IMR-90 (cell line): ENCODE measurements around the gene USP30. TPM values are rescaled to one million over a fixed set of nuclear protein-coding genes. Genes with fewer than 3 reads are reported as not detected.

ENCODE experiments used
- ATAC-seq: fragments of 200-7000 bp; cut with Tn5 transposase; 2 replicates; pipeline ENCODE4 v1.9.1; 2020; ENCODE audit warnings: low read depth, mild to moderate bottlenecking, moderate library complexity
- BruUV-seq: library from RNA; stranded (reverse); fragments of 400-500 nt; replicated peaks from 2 replicates; lab custom pipeline; 2021; lab: Mats Ljungman, UMichigan
- CTCF ChIA-PET: fragments of 300-600 bp; formaldehyde crosslinking; extraction: SDS; loops from one replicate; lab custom pipeline; 2021; ENCODE audit warnings: antibody characterized with exemption; lab: Yijun Ruan, JAX
- POLR2A ChIA-PET: fragments of 300-600 bp; sonication (Branson Sonifier 250); formaldehyde crosslinking; loops from one replicate; lab custom pipeline; 2022; ENCODE audit warnings: antibody characterized with exemption; ENCODE audit not compliant: unreplicated experiment; lab: Charles Lee
- DNase-seq: peaks from one replicate; pipeline ENCODE4 v3.0.0; 2013
- H2AFZ ChIP-seq: replicated peaks from 2 replicates; pipeline ENCODE3; 2013; ENCODE audit warnings: low read length, mild to moderate bottlenecking; ENCODE audit not compliant: poor library complexity
- H2AK5ac ChIP-seq: 2 replicates; pipeline ENCODE4 v1.6.1; 2013; ENCODE audit warnings: low read depth, low read length, inconsistent platforms
- H2AK9ac ChIP-seq: replicated peaks from 2 replicates; pipeline ENCODE3; 2013; ENCODE audit warnings: mild to moderate bottlenecking, low read depth, low read length, moderate library complexity; ENCODE audit not compliant: poor library complexity
- H2BK120ac ChIP-seq: 2 replicates; pipeline ENCODE4 v1.6.1; 2013; ENCODE audit warnings: low read depth, low read length, inconsistent platforms
- H2BK15ac ChIP-seq: 3 replicates; pipeline ENCODE4 v1.6.1; 2013; ENCODE audit warnings: low read depth, low read length, inconsistent platforms
- H2BK20ac ChIP-seq: 2 replicates; pipeline ENCODE4 v1.6.1; 2013; ENCODE audit warnings: low read depth, mild to moderate bottlenecking, inconsistent platforms, low read length, moderate library complexity
- H2BK5ac ChIP-seq: 2 replicates; pipeline ENCODE4 v1.6.1; 2013; ENCODE audit warnings: mild to moderate bottlenecking, low read depth, low read length, inconsistent platforms; ENCODE audit not compliant: poor library complexity, severe bottlenecking
- H3K14ac ChIP-seq: replicated peaks from 2 replicates; pipeline ENCODE4 v1.6.1; 2013; ENCODE audit warnings: low read depth, low read length, inconsistent platforms
- H3K18ac ChIP-seq: 2 replicates; pipeline ENCODE4 v1.6.1; 2013; ENCODE audit warnings: low read depth, low read length, control low read depth
- H3K23ac ChIP-seq: 2 replicates; pipeline ENCODE4 v1.6.1; 2013; ENCODE audit warnings: low read depth, low read length, inconsistent platforms
- H3K27ac ChIP-seq: 2 replicates; pipeline ENCODE4 v1.5.1; 2013; ENCODE audit warnings: mild to moderate bottlenecking, control low read depth, low read length; ENCODE audit not compliant: insufficient read depth
- H3K27me3 ChIP-seq: 2 replicates; pipeline ENCODE4 v1.6.1; 2013; ENCODE audit warnings: low read length; ENCODE audit not compliant: control insufficient read depth, insufficient read depth
- H3K36me3 ChIP-seq: 2 replicates; pipeline ENCODE4 v1.6.1; 2013; ENCODE audit warnings: low read length, mixed read lengths; ENCODE audit not compliant: control insufficient read depth, insufficient read depth
- H3K4ac ChIP-seq: 2 replicates; pipeline ENCODE4 v1.6.1; 2013; ENCODE audit warnings: low read depth, low read length, inconsistent platforms
- H3K4me1 ChIP-seq: 2 replicates; pipeline ENCODE4 v1.6.1; 2013; ENCODE audit warnings: low read length, mixed read lengths; ENCODE audit not compliant: control insufficient read depth, insufficient read depth
- H3K4me2 ChIP-seq: 2 replicates; pipeline ENCODE4 v1.6.1; 2013; ENCODE audit warnings: low read depth, mild to moderate bottlenecking, control low read depth, low read length, moderate library complexity
- H3K4me3 ChIP-seq: 2 replicates; pipeline ENCODE4 v1.5.1; 2013; ENCODE audit warnings: low read depth, mild to moderate bottlenecking, control low read depth, low read length, moderate library complexity; ENCODE audit not compliant: insufficient read depth
- H3K56ac ChIP-seq: 2 replicates; pipeline ENCODE4 v1.6.1; 2013; ENCODE audit warnings: low read length, inconsistent platforms; ENCODE audit not compliant: insufficient read depth; ENCODE audit errors: extremely low read depth
- H3K79me1 ChIP-seq, 2 experiments: 2 replicates each; pipeline ENCODE4 v1.6.1; 2013; ENCODE audit warnings: low read length in 2 of 2, inconsistent platforms in 1 of 2, low read depth in 1 of 2
- H3K9ac ChIP-seq: 2 replicates; pipeline ENCODE4 v1.6.1; 2013; ENCODE audit warnings: low read depth, low read length, control low read depth
- H3K9me1 ChIP-seq: 2 replicates; pipeline ENCODE4 v1.6.1; 2013; ENCODE audit warnings: low read length, inconsistent platforms; ENCODE audit not compliant: insufficient read depth
- H3K9me3 ChIP-seq: 2 replicates; pipeline ENCODE4 v1.6.1; 2013; ENCODE audit warnings: low read length; ENCODE audit not compliant: control insufficient read depth, insufficient read depth
- H4K20me1 ChIP-seq: 2 replicates; pipeline ENCODE4 v1.6.1; 2013; ENCODE audit warnings: low read length, inconsistent platforms; ENCODE audit not compliant: insufficient read depth
- H4K5ac ChIP-seq: 2 replicates; pipeline ENCODE4 v1.6.1; 2013; ENCODE audit warnings: mild to moderate bottlenecking, low read depth, low read length, control low read depth
- H4K8ac ChIP-seq, 2 experiments: 2 replicates each; pipeline ENCODE4 v1.6.1; 2013; ENCODE audit warnings: low read depth in 2 of 2, low read length in 2 of 2, control low read depth in 1 of 2, inconsistent platforms in 1 of 2
- H4K91ac ChIP-seq: 2 replicates; pipeline ENCODE4 v1.6.1; 2013; ENCODE audit warnings: low read depth, low read length, inconsistent platforms; ENCODE audit not compliant: insufficient read depth
- RAD21 ChIP-seq: IDR thresholded peaks from 2 replicates; pipeline ENCODE4 v1.6.1; 2012; ENCODE audit warnings: low read length, improper control_type of control experiment
- RCOR1 ChIP-seq: IDR thresholded peaks from 2 replicates; pipeline ENCODE4 v1.6.1; 2012; ENCODE audit warnings: mild to moderate bottlenecking, low read length, improper control_type of control experiment; ENCODE audit not compliant: insufficient replicate concordance
- USF2 ChIP-seq: fragments of 150-350 bp; IDR thresholded peaks from 2 replicates; pipeline ENCODE4 v1.6.1; 2017; ENCODE audit warnings: mild to moderate bottlenecking, antibody characterized with exemption, low read length, low read depth
- WGBS, 2 experiments: methylation state at CpG; one replicate each; pipeline versions ENCODE4 v1.1.5 to v1.1.7; 2013; ENCODE audit warnings: missing lambda C conversion rate in 2 of 2; ENCODE audit not compliant: insufficient read length in 1 of 2; ENCODE audit errors: extremely low coverage in 2 of 2; 5-methylcytosine and 5-hydroxymethylcytosine counted together
- dilution Hi-C: fragments of 300-500 bp; cut with HindIII; formaldehyde crosslinking; loops from one replicate; pipeline ENCODE4 v1.14.3; 2018; ENCODE audit warnings: low sequenced_read_pairs; ENCODE audit not compliant: unreplicated experiment
- in situ Hi-C: fragments of 300-500 bp; cut with MboI; formaldehyde crosslinking; loops from 3 replicates; pipeline ENCODE4 v1.14.3; 2019; ENCODE audit warnings: low sequenced_read_pairs, inconsistent platforms, mixed read lengths
- intact Hi-C: fragments of 100-400 bp; cut with micrococcal nuclease; formaldehyde crosslinking; loops from 2 replicates; pipeline ENCODE4 v1.10.0; 2022
- polyA plus RNA-seq, 3 experiments: library from polyadenylated mRNA; depleted of rRNA; stranded (reverse); fragments of >200 nt; gene quantifications; 2 replicates each; pipeline ENCODE4 v1.2.3, GENCODE V29; 2012; ENCODE audit warnings: low replicate concordance in 1 of 3
- total RNA-seq: library from RNA; depleted of rRNA; stranded (reverse); fragments of >200 nt; gene quantifications from 2 replicates; pipeline ENCODE4 v1.2.3, GENCODE V29; 2012

The USP30 gene
- total and polyA plus RNA-seq, 2 of the 4 experiments (the other 2 are of a cell fraction), result 10.4 to 11.2 TPM

GRCh38 chr12:109018296-109018695, 34.1 kb upstream of the USP30 start:
- Histone ChIP-seq H4K5ac (no peak overlapping the region), H3K27me3 (no peaks in the 10 kb centered on the region), H3K23ac (no peak overlapping the region), H3K9me1 (no peaks in the 10 kb centered on the region), H2BK5ac (no peak overlapping the region), H3K4ac (no peak overlapping the region), H3K4me2 (no peak overlapping the region), H3K4me1 (no peaks in the 10 kb centered on the region), H2AFZ (no peak overlapping the region), H4K20me1 (no peaks in the 10 kb centered on the region), H3K14ac (no peak overlapping the region), H2AK9ac (no peak overlapping the region), H3K18ac (no peak overlapping the region), H3K36me3 (no peaks in the 10 kb centered on the region), H4K8ac (no peak overlapping the region), H2BK15ac (no peak overlapping the region), H3K9me3 (no peaks in the 10 kb centered on the region), H3K4me3 (no peak overlapping the region), H2AK5ac (no peak overlapping the region), H3K79me1 (no peaks in the 10 kb centered on the region), H2BK20ac (no peak overlapping the region), H2BK120ac (no peak overlapping the region), H4K91ac (no peak overlapping the region), H3K9ac (no peak overlapping the region), H3K56ac (no peak overlapping the region), H3K27ac (no peak overlapping the region)
- in situ Hi-C loops (no loop called here), dilution Hi-C loops (no loop called here), intact Hi-C loops (no loop called here)
- ATAC-seq (no peak), DNase-seq (no peak)
- POLR2A ChIA-PET, result no interaction called here
- 0% methylated on average over 1 of the region's 4 CpGs; no CpG with 5 or more reads in 1 of the 2 experiments for WGBS, 2 experiments
- no TSS peak for BruUV-seq
- no peak for TF ChIP-seq RAD21
- no peak for TF ChIP-seq RCOR1
- TF ChIP-seq USF2, result no peak
- CTCF ChIA-PET, result no interaction called here
